ENCODE data around the gene PLAAT2. TPM values are rescaled to one million over a fixed set of nuclear protein-coding genes. Genes with fewer than 3 reads are reported as not detected.

The PLAAT2 gene
- total and polyA plus RNA-seq, 9 of the 15 experiments (the other 6 are each of a cell fraction or from before 2014, with no cell fraction given) = not detected

- TF ChIP-seq SIN3A (IDR thresholded peaks at IDR 0.05; ENCODE audit: borderline replicate concordance in 2 of 2, control insufficient read depth in 1 of 2, low read depth in 2 of 2, low read length in 2 of 2) = peak in 1 of 2 experiments; percentile 23; a peak in 1 of 4 replicates
- TF ChIP-seq E2F1 (CRISPR knock-in tag; IDR thresholded peaks at IDR 0.05) = no peak
- TF ChIP-seq MAFG (tag; conservative IDR thresholded peaks at IDR 0.05) = peak; percentile 13; the same call in 1 of the 2 replicates
- no peak for TF ChIP-seq SNRNP70 (optimal IDR thresholded peaks at IDR 0.05; ENCODE audit: low read depth, low read length)
- no peak for TF ChIP-seq MAX (CRISPR knock-in tag; IDR thresholded peaks at IDR 0.05)
- no peak for TF ChIP-seq JUN (IDR thresholded peaks at IDR 0.05; ENCODE audit: borderline replicate concordance, low read depth, low read length)
- TF ChIP-seq JUN (CRISPR knock-in tag; IDR thresholded peaks at IDR 0.05; ENCODE audit: borderline replicate concordance) = 0 out of 2 replicates have a peak, but pooled peaks have one; percentile 25
- TF ChIP-seq MECOM (CRISPR knock-in tag; IDR thresholded peaks at IDR 0.05) = peak; percentile 5; the same call in 1 of the 2 replicates
- 0 out of 2 replicates have a peak, but pooled peaks have one; percentile 56 for TF ChIP-seq GTF2E2 (tag; IDR thresholded peaks at IDR 0.05)
- TF ChIP-seq HOXB6 (CRISPR knock-in tag; IDR thresholded peaks at IDR 0.05; ENCODE audit: borderline replicate concordance) = no peak
- no peak for TF ChIP-seq MEIS2 (IDR thresholded peaks at IDR 0.05; ENCODE audit: partially characterized antibody)
- no peak for TF ChIP-seq RERE (CRISPR knock-in tag; IDR thresholded peaks at IDR 0.05; ENCODE audit: borderline replicate concordance)
- TF ChIP-seq ZMIZ1 (IDR thresholded peaks at IDR 0.05; ENCODE audit: low read depth in 2 of 2, low read length in 2 of 2) = 0 out of 4 replicates have a peak, but pooled peaks of 1 of the 2 experiments have one; percentile 4
- no peak for TF ChIP-seq USF2 (CRISPR knock-in tag; IDR thresholded peaks at IDR 0.05)
These were observed 11.8 kb upstream of the PLAAT2 start (continued) for GRCh38 chr11:63574856-63575602.

Data from K562 (cell line).